H9 (cell line): ENCODE data around the gene ZNF408. TPM values are rescaled to one million over a fixed set of nuclear protein-coding genes. Genes with fewer than 3 reads are reported as not detected.

Source experiments
- DNase-seq: peaks from one replicate; pipeline ENCODE4 v3.0.0-alpha.2; 2017
- H2AFZ ChIP-seq: one replicate; pipeline ENCODE4 v1.6.1; 2013; ENCODE audit warnings: mild to moderate bottlenecking, low read length, control low read depth, moderate library complexity
- H2AK5ac ChIP-seq: 2 replicates; pipeline ENCODE4 v1.6.1; 2013; ENCODE audit warnings: low read length, control low read depth, mixed read lengths; ENCODE audit not compliant: insufficient read length
- H2BK120ac ChIP-seq: one replicate; pipeline ENCODE4 v1.6.1; 2013; ENCODE audit warnings: low read depth, mild to moderate bottlenecking, low read length, control low read depth, inconsistent platforms; ENCODE audit not compliant: poor library complexity, severe bottlenecking
- H2BK12ac ChIP-seq: 2 replicates; pipeline ENCODE4 v1.6.1; 2013; ENCODE audit warnings: low read length, control low read depth, mixed read lengths, low read depth; ENCODE audit not compliant: insufficient read length
- H2BK15ac ChIP-seq: 2 replicates; pipeline ENCODE4 v1.6.1; 2013; ENCODE audit warnings: low read depth, low read length, control low read depth
- H2BK20ac ChIP-seq: one replicate; pipeline ENCODE4 v1.6.1; 2013; ENCODE audit warnings: low read depth, mild to moderate bottlenecking, low read length, control low read depth, inconsistent platforms; ENCODE audit not compliant: poor library complexity, severe bottlenecking
- H2BK5ac ChIP-seq: 2 replicates; pipeline ENCODE4 v1.6.1; 2013; ENCODE audit warnings: low read length, control low read depth, mixed read lengths; ENCODE audit not compliant: insufficient read length
- H3K14ac ChIP-seq: 2 replicates; pipeline ENCODE4 v1.6.1; 2013; ENCODE audit warnings: low read length, control low read depth; ENCODE audit not compliant: insufficient read depth
- H3K18ac ChIP-seq: 2 replicates; pipeline ENCODE4 v1.6.1; 2013; ENCODE audit warnings: low read depth, mild to moderate bottlenecking, mixed read lengths, low read length, control low read depth; ENCODE audit not compliant: insufficient read length
- H3K23ac ChIP-seq: 2 replicates; pipeline ENCODE4 v1.6.1; 2013; ENCODE audit warnings: low read length, control low read depth, mixed read lengths, low read depth; ENCODE audit not compliant: insufficient read length
- H3K23me2 ChIP-seq: 2 replicates; pipeline ENCODE4 v1.6.1; 2013; ENCODE audit warnings: low read depth, mild to moderate bottlenecking, mixed read lengths, low read length, control low read depth; ENCODE audit not compliant: insufficient read length, poor library complexity, severe bottlenecking
- H3K27ac ChIP-seq: 2 replicates; pipeline ENCODE4 v1.5.1; 2013; ENCODE audit warnings: low read length, control low read depth, mixed read lengths, low read depth; ENCODE audit not compliant: insufficient read length
- H3K27me3 ChIP-seq: 2 replicates; pipeline ENCODE4 v1.6.1; 2013; ENCODE audit warnings: low read length, control low read depth, inconsistent platforms; ENCODE audit not compliant: insufficient read depth
- H3K4ac ChIP-seq: 2 replicates; pipeline ENCODE4 v1.6.1; 2013; ENCODE audit warnings: low read depth, mild to moderate bottlenecking, control low read depth, inconsistent platforms, low read length, moderate library complexity
- H3K4me1 ChIP-seq: 2 replicates; pipeline ENCODE4 v1.6.1; 2013; ENCODE audit warnings: low read length, control low read depth, inconsistent platforms; ENCODE audit not compliant: insufficient read depth
- H3K4me2 ChIP-seq: 2 replicates; pipeline ENCODE4 v1.6.1; 2013; ENCODE audit warnings: low read length, control low read depth, mixed read lengths; ENCODE audit not compliant: insufficient read length, insufficient read depth
- H3K56ac ChIP-seq: 2 replicates; pipeline ENCODE4 v1.6.1; 2013; ENCODE audit warnings: low read depth, mild to moderate bottlenecking, mixed read lengths, low read length, control low read depth; ENCODE audit not compliant: insufficient read length
- H3K79me1 ChIP-seq: 2 replicates; pipeline ENCODE4 v1.6.1; 2013; ENCODE audit warnings: low read depth, mild to moderate bottlenecking, moderate library complexity, low read length, control low read depth, inconsistent platforms; ENCODE audit not compliant: insufficient read depth, poor library complexity, severe bottlenecking
- H3K79me2 ChIP-seq: 2 replicates; pipeline ENCODE4 v1.6.1; 2013; ENCODE audit warnings: low read length, control low read depth, inconsistent platforms; ENCODE audit not compliant: insufficient read depth
- H3K9ac ChIP-seq: 2 replicates; pipeline ENCODE4 v1.6.1; 2013; ENCODE audit warnings: low read length, control low read depth, mixed read lengths; ENCODE audit not compliant: insufficient read length; ENCODE audit errors: extremely low read depth
- H3K9me3 ChIP-seq: one replicate; pipeline ENCODE4 v1.6.1; 2013; ENCODE audit warnings: low read depth, low read length, inconsistent platforms; ENCODE audit not compliant: control insufficient read depth
- H3T11ph ChIP-seq: one replicate; pipeline ENCODE4 v1.6.1; 2013; ENCODE audit warnings: mild to moderate bottlenecking, low read length, control low read depth, inconsistent platforms
- H4K20me1 ChIP-seq: one replicate; pipeline ENCODE4 v1.6.1; 2013; ENCODE audit not compliant: control insufficient read depth, insufficient read length, insufficient read depth
- H4K5ac ChIP-seq: 2 replicates; pipeline ENCODE4 v1.6.1; 2013; ENCODE audit warnings: low read depth, mild to moderate bottlenecking, mixed read lengths, low read length, control low read depth; ENCODE audit not compliant: insufficient read length
- H4K8ac ChIP-seq: replicated peaks from 2 replicates; pipeline ENCODE4 v1.6.1; 2013; ENCODE audit warnings: low read length, control low read depth, mixed read lengths, low read depth; ENCODE audit not compliant: insufficient read length
- H4K91ac ChIP-seq: 2 replicates; pipeline ENCODE4 v1.6.1; 2013; ENCODE audit warnings: low read depth, mild to moderate bottlenecking, moderate library complexity, mixed read lengths, low read length, control low read depth; ENCODE audit not compliant: insufficient read length
- H3K27ac Mint-ChIP-seq, 3 experiments: 2 replicates in 2 of 3; 3 replicates in 1 of 3; pipeline ENCODE4 v1.8.0; 2020 to 2021; ENCODE audit warnings: mixed read lengths in 3 of 3, mild to moderate bottlenecking in 1 of 3, moderate library complexity in 1 of 3
- H3K27me3 Mint-ChIP-seq: 2 replicates; pipeline ENCODE4 v1.8.0; 2021; ENCODE audit warnings: low read depth, mild to moderate bottlenecking, moderate library complexity, mixed read lengths
- H3K36me3 Mint-ChIP-seq, 3 experiments: 2 replicates in 2 of 3; 3 replicates in 1 of 3; pipeline ENCODE4 v1.8.0; 2020 to 2021; ENCODE audit warnings: low read depth in 3 of 3, mixed read lengths in 3 of 3; ENCODE audit not compliant: insufficient read depth in 1 of 3
- H3K4me1 Mint-ChIP-seq, 2 experiments: 2 replicates each; pipeline ENCODE4 v1.8.0; 2020; ENCODE audit warnings: mixed read lengths in 2 of 2
- H3K4me3 Mint-ChIP-seq, 2 experiments: 2 replicates in 1 of 2; 3 replicates in 1 of 2; pipeline ENCODE4 v1.8.0; 2020 to 2021; ENCODE audit warnings: mild to moderate bottlenecking in 2 of 2, mixed read lengths in 2 of 2, moderate library complexity in 1 of 2
- H3K9me3 Mint-ChIP-seq, 2 experiments: 2 replicates in 1 of 2; 3 replicates in 1 of 2; pipeline ENCODE4 v1.8.0; 2020; ENCODE audit warnings: mild to moderate bottlenecking in 2 of 2, mixed read lengths in 2 of 2, moderate library complexity in 1 of 2
- WGBS: extraction: QIAGEN DNeasy Blood & Tissue Kit; methylation state at CpG from one replicate; pipeline ENCODE4 v1.1.7; 2013; ENCODE audit warnings: missing lambda C conversion rate, low lambda C conversion rate, mixed read lengths; ENCODE audit not compliant: insufficient read length; ENCODE audit errors: extremely low coverage; 5-methylcytosine and 5-hydroxymethylcytosine counted together
- total RNA-seq: library from RNA; stranded (reverse); gene quantifications from 2 replicates; pipeline ENCODE4 v1.2.1, GENCODE V29; 2021
- TF ChIP-seq, protein P1 (sequence below): fragments of 200-600 bp; sonication (generic); conservative IDR thresholded peaks from 3 replicates; pipeline ENCODE4 v1.8.0; 2021; ENCODE audit warnings: antibody characterized with exemption, mild to moderate bottlenecking

The ZNF408 gene
- total RNA-seq, 1 experiment from 2014 or later: 16.6 TPM

DNA sequence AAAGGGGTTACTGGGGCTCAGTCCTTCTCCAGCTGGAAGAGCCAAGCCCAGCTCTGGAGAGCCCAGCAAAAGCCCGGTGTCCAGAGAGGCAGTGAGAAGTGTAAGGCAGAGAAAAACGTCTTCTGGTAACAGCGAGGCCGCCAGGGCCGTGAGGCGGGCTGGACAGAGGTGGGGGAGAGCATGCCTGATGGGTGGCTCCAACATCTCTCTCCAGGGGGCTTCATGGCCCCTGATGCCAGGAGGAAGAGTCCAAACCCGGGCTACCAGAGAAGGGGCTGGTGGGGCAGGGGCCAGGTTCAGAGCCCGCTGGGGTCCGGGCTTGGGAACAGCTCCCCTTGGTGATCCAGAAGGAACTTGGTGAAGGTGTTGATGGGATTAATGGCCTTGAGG, 22.1 kb upstream of the ZNF408 start:
- H2AK5ac ChIP-seq: no peak overlapping the region
- no peak overlapping the region for H2BK12ac ChIP-seq
- H4K91ac ChIP-seq: no peak overlapping the region
- H3K9me3 ChIP-seq: no peaks in the 10 kb centered on the region
- H2BK20ac ChIP-seq: no peak overlapping the region
- no peak overlapping the region for H2BK120ac ChIP-seq
- no peak overlapping the region for H2BK15ac ChIP-seq
- H2AFZ ChIP-seq: no peak overlapping the region
- no peak overlapping the region for H4K5ac ChIP-seq
- H4K20me1 ChIP-seq: no peaks in the 10 kb centered on the region
- no peak overlapping the region; a peak in 1 of 7 replicates for H3K27ac Mint-ChIP-seq
- H3K14ac ChIP-seq: no peak overlapping the region
- no peak overlapping the region for H3K9ac ChIP-seq
- no peak overlapping the region for H3K23ac ChIP-seq
- no peaks in the 10 kb centered on the region; the same call in 1 of the 2 replicates for H3K27me3 Mint-ChIP-seq
- peaks cover 14 to 16% of the 10 kb centered on the region in 2 experiments for H3K4me1 Mint-ChIP-seq
- no CpG with 5 or more reads among the region's 9 CpGs for WGBS
- no peak overlapping the region for H3K18ac ChIP-seq
- no peak overlapping the region for H3K4me3 Mint-ChIP-seq
- H3K4ac ChIP-seq: no peak overlapping the region
- no peak overlapping the region for H3T11ph ChIP-seq
- no peak for DNase-seq
- H3K79me2 ChIP-seq: no peaks in the 10 kb centered on the region
- H3K4me2 ChIP-seq: no peak overlapping the region
- no peaks in the 10 kb centered on the region for H3K79me1 ChIP-seq
- H4K8ac ChIP-seq: no peak overlapping the region
- peaks cover 0 to 15% (median 9%) of the 10 kb centered on the region in 3 experiments; a peak in 4 of 7 replicates for H3K36me3 Mint-ChIP-seq
- H3K4me1 ChIP-seq: no peaks in the 10 kb centered on the region
- no peak overlapping the region for H3K27ac ChIP-seq
- H3K23me2 ChIP-seq: no peaks in the 10 kb centered on the region
- H2BK5ac ChIP-seq: no peak overlapping the region
- H3K27me3 ChIP-seq: no peaks in the 10 kb centered on the region
- H3K9me3 Mint-ChIP-seq: no peaks in the 10 kb centered on the region
- no peak overlapping the region for H3K56ac ChIP-seq
- TF ChIP-seq, protein P1, sequence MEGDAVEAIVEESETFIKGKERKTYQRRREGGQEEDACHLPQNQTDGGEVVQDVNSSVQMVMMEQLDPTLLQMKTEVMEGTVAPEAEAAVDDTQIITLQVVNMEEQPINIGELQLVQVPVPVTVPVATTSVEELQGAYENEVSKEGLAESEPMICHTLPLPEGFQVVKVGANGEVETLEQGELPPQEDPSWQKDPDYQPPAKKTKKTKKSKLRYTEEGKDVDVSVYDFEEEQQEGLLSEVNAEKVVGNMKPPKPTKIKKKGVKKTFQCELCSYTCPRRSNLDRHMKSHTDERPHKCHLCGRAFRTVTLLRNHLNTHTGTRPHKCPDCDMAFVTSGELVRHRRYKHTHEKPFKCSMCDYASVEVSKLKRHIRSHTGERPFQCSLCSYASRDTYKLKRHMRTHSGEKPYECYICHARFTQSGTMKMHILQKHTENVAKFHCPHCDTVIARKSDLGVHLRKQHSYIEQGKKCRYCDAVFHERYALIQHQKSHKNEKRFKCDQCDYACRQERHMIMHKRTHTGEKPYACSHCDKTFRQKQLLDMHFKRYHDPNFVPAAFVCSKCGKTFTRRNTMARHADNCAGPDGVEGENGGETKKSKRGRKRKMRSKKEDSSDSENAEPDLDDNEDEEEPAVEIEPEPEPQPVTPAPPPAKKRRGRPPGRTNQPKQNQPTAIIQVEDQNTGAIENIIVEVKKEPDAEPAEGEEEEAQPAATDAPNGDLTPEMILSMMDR: no peak
